GM08714 (cell line): ENCODE measurements around the gene EXOC1L.

Experiments
- H3K4me3 ChIP-seq: fragments of 200-500 bp; sonication (Bioruptor generic); 2 replicates; pipeline ENCODE4 v1.5.1; 2014; ENCODE audit warnings: mild to moderate bottlenecking, low read length, inconsistent platforms
- ZNF274 ChIP-seq: IDR thresholded peaks from 2 replicates; pipeline ENCODE4 v1.6.1; 2012; ENCODE audit warnings: mild to moderate bottlenecking, low read depth, low read length

Gene EXOC1L, protein sequence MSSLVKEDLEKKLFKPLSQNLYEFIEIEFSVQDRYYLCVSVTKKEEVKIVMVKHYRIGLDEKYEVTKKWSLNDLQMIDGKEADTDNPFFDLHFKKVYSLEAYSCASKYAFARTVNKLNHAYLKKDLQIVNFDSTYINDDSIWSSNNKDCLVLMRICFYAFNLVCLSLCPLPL

GRCh38 chr4:55819634-55820033, at the start of gene EXOC1L:
Gene EXOC1L (plus strand): TSS chr4:55819790. CDS start chr4:55820027, 237 bp downstream.
- no peak within 1 kb of the TSS for H3K4me3 ChIP-seq

DNA sequence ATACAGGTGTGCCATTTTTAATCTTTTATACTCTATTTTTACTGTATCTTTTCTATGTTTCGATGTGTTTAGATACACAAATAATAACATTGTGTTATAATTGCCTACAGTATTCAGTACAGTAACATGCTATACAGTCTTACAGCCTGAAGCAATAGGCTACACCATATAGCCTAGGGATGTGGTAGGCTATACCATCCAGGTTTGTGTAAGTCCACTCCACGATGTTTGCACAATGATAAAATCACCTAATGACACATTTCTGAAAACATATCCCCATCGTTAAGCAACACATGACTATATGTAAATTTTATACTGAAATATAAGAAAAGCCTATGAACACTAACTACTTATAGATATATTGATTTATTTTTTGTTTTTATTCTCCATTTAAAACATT, 48.9 kb upstream of the EXOC1L start:
- no peak for TF ChIP-seq ZNF274
- H3K4me3 ChIP-seq, result no peak overlapping the region

More at GRCh38 chr4:55819634-55820033, at the start of gene EXOC1L:
- TF ChIP-seq ZNF274, result no peak

DNA sequence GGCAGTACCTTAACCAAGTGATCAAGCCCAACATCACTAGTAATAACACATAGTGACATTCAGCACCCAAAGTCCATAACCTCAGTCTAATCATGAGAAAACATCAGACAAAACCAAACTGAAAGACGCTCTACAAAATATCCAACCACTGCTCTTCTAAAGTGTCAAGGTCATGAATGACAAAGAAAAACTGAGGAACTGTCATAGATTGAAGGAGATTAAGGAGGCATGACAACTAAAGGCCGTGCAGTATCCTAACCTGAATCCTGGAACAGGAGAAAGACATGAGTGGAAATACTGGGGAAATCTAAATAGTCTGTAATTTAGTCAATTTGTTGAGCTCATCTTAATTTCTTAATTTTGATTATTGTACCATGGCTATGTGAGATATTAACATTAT, 38.2 kb upstream of the EXOC1L start:
- no peak for TF ChIP-seq ZNF274
- H3K4me3 ChIP-seq, result no peak overlapping the region

DNA sequence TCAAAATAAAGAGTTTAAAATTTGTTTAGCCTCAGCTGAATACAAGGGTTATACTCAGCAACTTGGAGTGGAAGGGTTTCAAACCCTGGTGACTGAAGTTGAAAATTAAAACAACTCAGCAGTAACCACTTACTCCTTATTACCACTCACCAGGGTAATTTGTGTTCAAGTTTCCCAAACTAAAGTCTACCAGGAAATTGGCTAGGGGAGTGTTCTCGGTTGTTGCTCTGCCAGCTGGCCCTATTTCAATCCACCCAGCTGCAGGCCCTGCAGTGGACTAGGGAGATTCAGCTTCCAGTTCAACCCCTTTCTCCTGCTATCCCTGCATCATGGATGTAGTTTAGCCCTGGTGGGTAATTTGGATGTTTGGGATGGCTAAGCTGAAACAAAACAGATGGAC, 37.8 kb upstream of the EXOC1L start:
- TF ChIP-seq ZNF274, result no peak
- H3K4me3 ChIP-seq, result no peak overlapping the region

GRCh38 chr4:55783584-55783983, 36.0 kb upstream of the EXOC1L start:
- no peak overlapping the region for H3K4me3 ChIP-seq
- no peak for TF ChIP-seq ZNF274

GRCh38 chr4:55784747-55785146, 34.8 kb upstream of the EXOC1L start:
- no peak for TF ChIP-seq ZNF274
- no peak overlapping the region for H3K4me3 ChIP-seq

DNA sequence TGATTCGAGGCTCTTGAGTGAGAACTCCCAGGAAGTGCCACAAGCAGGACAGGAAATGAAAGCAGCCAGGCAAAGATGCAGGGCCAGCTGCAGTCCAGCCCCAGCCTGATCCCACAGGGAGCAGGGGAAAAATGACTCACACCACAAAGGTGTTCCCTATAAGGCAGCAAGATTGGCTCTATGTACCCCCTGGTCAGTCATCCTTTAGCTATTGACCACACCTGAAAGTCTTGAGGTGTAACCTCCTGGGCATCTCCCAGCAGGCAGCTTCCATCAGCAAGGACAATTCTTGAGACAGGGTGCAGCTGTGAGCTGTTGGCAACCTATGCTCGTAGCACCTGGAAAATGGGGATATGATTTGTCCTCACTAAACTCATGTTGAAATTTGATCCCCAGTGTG, 27.9 kb upstream of the EXOC1L start:
- no peak for TF ChIP-seq ZNF274
- H3K4me3 ChIP-seq, result no peak overlapping the region

- H3K4me3 ChIP-seq, result no peak overlapping the region
- no peak for TF ChIP-seq ZNF274
Observed at GRCh38 chr4:55793479-55793878, 26.1 kb upstream of the EXOC1L start.

DNA sequence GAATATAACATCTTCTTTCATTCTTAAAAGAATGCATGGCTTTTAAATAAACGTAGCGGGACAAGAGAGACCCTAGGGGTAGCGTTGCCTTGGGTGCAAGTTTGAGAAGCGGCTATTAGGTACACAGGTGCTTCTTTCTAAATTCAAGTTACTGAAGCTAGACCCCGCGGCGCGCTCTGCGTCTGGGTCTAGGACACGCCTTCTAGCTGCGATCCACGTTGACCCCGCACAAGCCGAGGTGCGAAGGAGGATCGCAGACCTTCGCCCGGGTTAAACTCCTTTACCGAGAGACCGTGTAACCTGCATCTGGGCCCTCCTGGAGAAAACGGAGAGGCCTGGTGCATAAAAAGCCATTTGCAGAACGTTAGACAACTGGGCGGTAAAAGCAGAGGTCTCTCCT, 25.5 kb upstream of the EXOC1L start:
- no peak overlapping the region for H3K4me3 ChIP-seq
- no peak for TF ChIP-seq ZNF274

DNA sequence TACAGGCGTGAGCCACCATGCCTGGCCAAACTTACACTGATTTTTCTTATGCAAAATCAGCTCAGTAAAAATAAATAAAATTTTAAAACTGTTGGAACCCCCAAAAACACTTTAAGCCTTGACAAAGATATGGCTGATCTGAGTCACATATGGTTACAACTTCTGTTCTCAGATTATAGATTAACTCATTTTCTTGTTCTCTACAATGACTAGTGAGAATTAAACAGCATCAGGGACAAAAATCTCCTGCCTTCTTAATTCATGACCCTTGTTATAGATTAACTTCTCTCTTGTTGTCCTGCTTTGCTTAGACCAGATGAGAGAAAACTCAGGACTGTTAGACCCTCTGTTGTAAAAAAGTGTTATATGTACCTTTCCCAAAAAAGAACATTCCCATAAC, 24.2 kb upstream of the EXOC1L start:
- H3K4me3 ChIP-seq, result no peak overlapping the region
- no peak for TF ChIP-seq ZNF274

DNA sequence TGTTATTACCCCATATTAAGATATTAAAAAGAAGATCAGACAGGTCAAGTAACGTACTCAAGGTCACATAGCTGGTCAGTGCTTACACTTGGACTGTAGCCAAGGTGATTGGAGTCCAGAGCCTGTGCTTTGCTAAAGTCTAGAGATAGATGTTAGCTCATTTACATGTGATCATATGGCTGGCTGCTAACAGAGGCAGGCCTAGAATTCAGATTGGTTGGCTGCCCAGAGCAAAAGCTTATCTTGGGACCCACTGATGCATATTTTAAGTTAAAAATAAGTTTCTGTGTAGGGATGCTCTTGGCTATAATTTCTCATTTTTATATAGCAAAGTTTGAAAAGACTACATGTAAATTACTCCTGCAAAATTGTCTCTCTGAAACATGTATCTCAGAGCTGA, 18.1 kb upstream of the EXOC1L start:
- no peak overlapping the region for H3K4me3 ChIP-seq
- TF ChIP-seq ZNF274, result no peak

DNA sequence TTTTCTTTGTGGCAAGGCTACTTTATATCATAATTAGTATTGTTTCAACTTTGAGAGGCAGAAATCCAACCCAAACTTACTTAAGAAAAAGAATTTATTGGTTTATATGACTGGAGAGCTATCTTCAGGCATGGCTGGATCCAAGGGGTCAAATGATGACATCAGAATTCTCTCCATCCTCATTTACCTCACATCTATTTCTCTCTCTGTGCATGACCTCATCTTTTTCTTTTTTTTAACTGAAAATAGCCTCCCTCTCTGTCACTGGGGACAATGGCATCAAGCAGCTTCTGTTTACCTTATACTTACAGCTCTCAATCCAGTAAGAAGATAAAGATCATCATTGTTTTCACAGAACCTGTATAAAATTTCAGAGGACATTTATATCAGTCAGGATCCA, 12.0 kb upstream of the EXOC1L start:
- no peak for TF ChIP-seq ZNF274
- no peak overlapping the region for H3K4me3 ChIP-seq

DNA sequence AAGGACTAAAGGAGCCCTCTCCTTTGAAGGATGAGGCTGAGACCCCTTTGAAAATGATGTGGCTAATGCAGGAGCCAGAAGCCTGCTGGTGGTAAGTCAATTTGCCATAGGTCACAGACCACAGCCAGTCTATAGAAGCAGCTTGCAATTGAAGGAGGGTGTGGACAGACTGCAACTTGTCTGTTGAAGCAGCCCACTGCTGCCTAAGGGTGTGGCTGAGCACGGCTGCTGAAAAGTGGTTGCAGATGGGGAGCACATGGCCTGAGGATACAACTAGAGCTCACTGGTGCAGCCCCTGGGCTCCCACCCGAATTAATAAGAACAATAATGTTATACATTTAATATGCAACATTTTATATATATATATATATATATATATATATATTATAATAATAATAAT, 11.4 kb upstream of the EXOC1L start:
- no peak overlapping the region for H3K4me3 ChIP-seq
- no peak for TF ChIP-seq ZNF274

GRCh38 chr4:55808632-55809031, 11.0 kb upstream of the EXOC1L start:
- TF ChIP-seq ZNF274, result no peak
- no peak overlapping the region for H3K4me3 ChIP-seq

DNA sequence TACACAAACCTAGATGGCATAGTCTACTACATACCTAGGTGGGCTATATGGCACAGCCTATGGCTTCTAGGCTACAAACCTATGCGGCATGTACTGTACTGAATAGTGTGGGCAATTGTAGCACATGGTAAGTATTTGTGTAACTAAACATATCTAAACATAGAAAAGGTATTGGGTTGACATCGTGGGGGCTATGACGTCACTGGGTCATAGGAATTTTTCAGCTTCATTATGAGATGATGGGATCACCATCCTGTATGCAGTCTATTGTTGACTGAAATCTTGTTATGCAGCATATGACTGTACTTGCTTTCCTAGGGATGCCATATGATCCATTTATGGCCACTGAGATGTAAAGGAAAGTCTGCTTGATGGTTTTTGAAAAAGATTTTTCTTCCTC, 1.9 kb upstream of the EXOC1L start:
- no peak for TF ChIP-seq ZNF274
- no peak overlapping the region for H3K4me3 ChIP-seq

DNA sequence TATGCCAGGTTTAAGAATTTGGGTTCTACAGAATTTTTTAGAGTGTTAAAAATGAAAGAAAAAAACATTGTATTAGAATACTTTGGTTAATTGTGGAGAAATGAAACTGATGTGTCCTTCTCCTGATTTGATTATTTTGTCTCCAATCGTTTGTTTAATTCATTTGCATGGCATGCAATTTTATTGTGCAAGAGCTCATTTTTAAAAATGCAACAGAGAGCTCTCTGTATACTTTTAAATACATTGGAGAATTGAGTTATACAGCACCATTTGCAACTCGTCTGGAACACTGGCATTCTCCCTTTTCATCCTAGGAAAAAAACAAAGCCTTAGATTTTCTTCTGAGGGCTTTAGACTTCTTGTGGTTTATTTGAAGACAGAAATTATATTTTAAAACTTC, 689 bp downstream of the EXOC1L start:
- no peak for TF ChIP-seq ZNF274
- H3K4me3 ChIP-seq, result no peak overlapping the region
